ENCODE data around the gene EFHD2. TPM values are rescaled to one million over a fixed set of nuclear protein-coding genes. Genes with fewer than 3 reads are reported as not detected.
A peak's percentile ranks its signal among the peaks of the same experiment; 100 is the strongest.
"Not testable (repeated sequence)": the region's sequence is repeated elsewhere in the genome, so short reads cannot be mapped to it uniquely, and the experiment has no call there.

EFHD2 gene
- total RNA-seq, 1 donor from 2014 or later: 26.0 TPM

DNA sequence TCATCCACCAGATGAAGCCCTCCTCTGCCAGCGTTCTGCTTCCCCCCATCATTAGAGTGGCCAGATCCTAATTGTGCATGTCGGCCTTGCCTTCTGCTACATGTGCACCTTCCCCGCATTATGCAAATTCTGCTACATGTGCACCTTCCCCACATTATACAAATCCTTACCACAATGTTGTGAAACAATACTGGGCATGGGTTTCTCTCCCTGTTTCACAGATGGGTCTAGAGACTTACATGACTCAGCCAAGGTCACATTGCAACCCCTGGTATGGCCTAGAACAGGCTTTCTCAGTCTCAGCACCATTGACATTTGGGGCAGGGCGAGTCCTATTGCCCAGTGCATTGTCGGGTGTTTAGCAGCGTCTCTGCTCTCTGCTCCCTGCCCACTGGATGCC, 45.8 kb downstream of the EFHD2 start:
- Histone ChIP-seq H3K4me2 (ENCODE audit: low read length) (no peak overlapping the region), H2AFZ (ENCODE audit: low read depth, low read length) (no peak overlapping the region), H3K9me3 (ENCODE audit: insufficient read depth, low read depth, low read length) (no peaks in the 10 kb centered on the region), H3K9ac (ENCODE audit: low read length) (no peak overlapping the region), H3K4me3 (ENCODE audit: insufficient read depth, low read depth, low read length) (no peak overlapping the region), H3K36me3 (ENCODE audit: insufficient read depth, low read length) (no peaks in the 10 kb centered on the region), H3K79me2 (ENCODE audit: insufficient read depth, low read length) (no peaks in the 10 kb centered on the region), H3K27ac (ENCODE audit: low read depth, low read length) (no peak overlapping the region), H3K27me3 (ENCODE audit: insufficient read depth, low read length) (no peaks in the 10 kb centered on the region), H4K20me1 (ENCODE audit: insufficient read depth, low read length) (no peaks in the 10 kb centered on the region), H3K4me1 (ENCODE audit: insufficient read depth, low read length) (peaks cover 11% of the 10 kb centered on the region)
- peaks cover 6% of the 10 kb centered on the region for H3K9me3 Mint-ChIP-seq (ENCODE audit: unreplicated experiment)
- peak overlapping the region; percentile 42 for H3K4me3 Mint-ChIP-seq (ENCODE audit: unreplicated experiment)
- H3K4me1 Mint-ChIP-seq (ENCODE audit: low read depth, unreplicated experiment): peaks cover 7% of the 10 kb centered on the region
- DNase-seq (ENCODE audit: low read depth): no peak
- no peaks in the 10 kb centered on the region for H3K36me3 Mint-ChIP-seq (ENCODE audit: low read depth, unreplicated experiment)
- TF ChIP-seq EZH2 (IDR thresholded peaks at IDR 0.05; ENCODE audit: insufficient read depth, low read length): no peak
- no peak overlapping the region for H3K27ac Mint-ChIP-seq (ENCODE audit: unreplicated experiment)
- FAIRE-seq: no peak
- peaks cover 1% of the 10 kb centered on the region for H3K27me3 Mint-ChIP-seq (ENCODE audit: low read depth, unreplicated experiment)

DNA sequence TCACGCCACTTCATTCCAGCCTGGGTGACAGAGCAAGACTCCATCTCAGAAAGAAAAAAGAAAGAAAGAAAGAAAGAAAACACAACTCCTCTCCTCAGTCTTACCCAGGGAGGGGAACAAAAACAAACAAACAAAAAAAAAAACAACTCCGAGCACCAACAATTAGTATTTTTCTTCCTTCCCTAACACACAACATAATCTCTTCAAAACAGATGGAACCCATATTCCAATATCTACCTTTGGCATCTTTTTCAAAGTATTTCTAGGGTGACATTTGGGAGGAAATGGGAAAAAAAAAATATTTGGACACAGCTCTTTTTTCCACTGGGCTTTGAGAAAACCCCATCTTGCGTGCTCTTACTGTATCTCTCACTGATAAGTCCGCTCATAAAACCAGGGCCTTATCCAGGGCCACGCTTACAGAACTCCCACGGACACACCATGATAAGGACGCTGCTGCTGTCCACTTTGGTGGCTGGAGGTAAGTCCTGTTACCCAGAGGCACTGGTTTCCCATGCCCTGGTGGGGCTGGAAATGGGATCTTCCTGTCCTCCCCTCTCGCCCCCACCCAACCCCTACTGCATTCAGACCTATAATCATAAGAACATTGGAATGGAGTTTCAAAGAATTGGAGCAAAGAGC, 46.7 kb downstream of the EFHD2 start, which contains the start of gene CELA2A:
Gene CELA2A (plus strand): TSS at position 420 of the 642 bp plus-strand sequence. CDS start 22 bp downstream, at position 442.
- Histone ChIP-seq H3K27me3 (ENCODE audit: insufficient read depth, low read length) (no peaks in the 10 kb centered on the region), H3K4me3 (ENCODE audit: insufficient read depth, low read depth, low read length) (no peak within 1 kb of the TSS), H3K9ac (ENCODE audit: low read length) (no peak within 1 kb of the TSS), H3K4me2 (ENCODE audit: low read length) (no peak within 1 kb of the TSS), H3K36me3 (ENCODE audit: insufficient read depth, low read length) (no peaks in the 10 kb centered on the region), H3K4me1 (ENCODE audit: insufficient read depth, low read length) (peaks cover 11% of the 10 kb centered on the region), H2AFZ (ENCODE audit: low read depth, low read length) (no peak within 1 kb of the TSS), H3K27ac (ENCODE audit: low read depth, low read length) (no peak within 1 kb of the TSS), H4K20me1 (ENCODE audit: insufficient read depth, low read length) (no peaks in the 10 kb centered on the region), H3K9me3 (ENCODE audit: insufficient read depth, low read depth, low read length) (no peaks in the 10 kb centered on the region), H3K79me2 (ENCODE audit: insufficient read depth, low read length) (no peaks in the 10 kb centered on the region)
- FAIRE-seq: no peak
- DNase-seq (ENCODE audit: low read depth): no peak
- no peaks in the 10 kb centered on the region for H3K36me3 Mint-ChIP-seq (ENCODE audit: low read depth, unreplicated experiment)
- peaks cover 7% of the 10 kb centered on the region for H3K4me1 Mint-ChIP-seq (ENCODE audit: low read depth, unreplicated experiment)
- TF ChIP-seq, protein P1, sequence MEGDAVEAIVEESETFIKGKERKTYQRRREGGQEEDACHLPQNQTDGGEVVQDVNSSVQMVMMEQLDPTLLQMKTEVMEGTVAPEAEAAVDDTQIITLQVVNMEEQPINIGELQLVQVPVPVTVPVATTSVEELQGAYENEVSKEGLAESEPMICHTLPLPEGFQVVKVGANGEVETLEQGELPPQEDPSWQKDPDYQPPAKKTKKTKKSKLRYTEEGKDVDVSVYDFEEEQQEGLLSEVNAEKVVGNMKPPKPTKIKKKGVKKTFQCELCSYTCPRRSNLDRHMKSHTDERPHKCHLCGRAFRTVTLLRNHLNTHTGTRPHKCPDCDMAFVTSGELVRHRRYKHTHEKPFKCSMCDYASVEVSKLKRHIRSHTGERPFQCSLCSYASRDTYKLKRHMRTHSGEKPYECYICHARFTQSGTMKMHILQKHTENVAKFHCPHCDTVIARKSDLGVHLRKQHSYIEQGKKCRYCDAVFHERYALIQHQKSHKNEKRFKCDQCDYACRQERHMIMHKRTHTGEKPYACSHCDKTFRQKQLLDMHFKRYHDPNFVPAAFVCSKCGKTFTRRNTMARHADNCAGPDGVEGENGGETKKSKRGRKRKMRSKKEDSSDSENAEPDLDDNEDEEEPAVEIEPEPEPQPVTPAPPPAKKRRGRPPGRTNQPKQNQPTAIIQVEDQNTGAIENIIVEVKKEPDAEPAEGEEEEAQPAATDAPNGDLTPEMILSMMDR (IDR thresholded peaks at IDR 0.05; ENCODE audit: insufficient read depth, low read depth, low read length): no peak
- no peak for TF ChIP-seq EZH2 (IDR thresholded peaks at IDR 0.05; ENCODE audit: insufficient read depth, low read length)
- H3K4me3 Mint-ChIP-seq (ENCODE audit: unreplicated experiment): peak within 1 kb of the TSS; percentile 42
- H3K27ac Mint-ChIP-seq (ENCODE audit: unreplicated experiment): no peak within 1 kb of the TSS
- H3K9me3 Mint-ChIP-seq (ENCODE audit: unreplicated experiment): no peaks in the 10 kb centered on the region
- H3K27me3 Mint-ChIP-seq (ENCODE audit: low read depth, unreplicated experiment): peaks cover 1% of the 10 kb centered on the region

DNA sequence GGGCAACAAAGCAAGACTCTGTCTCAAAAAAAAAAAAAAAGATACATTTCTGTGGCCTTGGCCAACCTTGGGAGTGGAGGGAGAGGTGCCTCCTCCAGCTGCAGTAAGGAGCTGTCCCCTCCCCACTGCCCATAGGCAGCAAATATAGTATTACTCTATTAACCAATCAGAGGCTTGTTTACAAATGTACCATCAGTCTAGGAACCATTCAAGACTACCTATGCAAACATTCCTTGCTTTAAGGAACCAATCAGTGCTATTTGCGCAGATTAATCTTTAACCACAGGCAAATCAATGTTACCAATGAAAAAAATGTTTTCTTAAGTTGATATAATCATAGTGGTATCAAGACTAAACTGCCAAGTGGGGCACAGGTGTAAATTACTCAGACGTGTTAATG, 47.9 kb downstream of the EFHD2 start:
- Histone ChIP-seq H3K4me1 (ENCODE audit: insufficient read depth, low read length) (peaks cover 11% of the 10 kb centered on the region), H3K4me2 (ENCODE audit: low read length) (no peak overlapping the region), H4K20me1 (ENCODE audit: insufficient read depth, low read length) (no peaks in the 10 kb centered on the region), H3K27me3 (ENCODE audit: insufficient read depth, low read length) (no peaks in the 10 kb centered on the region), H3K27ac (ENCODE audit: low read depth, low read length) (no peak overlapping the region), H2AFZ (ENCODE audit: low read depth, low read length) (no peak overlapping the region), H3K79me2 (ENCODE audit: insufficient read depth, low read length) (no peaks in the 10 kb centered on the region), H3K9ac (ENCODE audit: low read length) (no peak overlapping the region), H3K9me3 (ENCODE audit: insufficient read depth, low read depth, low read length) (no peaks in the 10 kb centered on the region), H3K36me3 (ENCODE audit: insufficient read depth, low read length) (no peaks in the 10 kb centered on the region), H3K4me3 (ENCODE audit: insufficient read depth, low read depth, low read length) (no peak overlapping the region)
- DNase-seq (ENCODE audit: low read depth) (no peak), FAIRE-seq (no peak)
- Mint-ChIP-seq H3K4me1 (ENCODE audit: low read depth, unreplicated experiment) (peaks cover 7% of the 10 kb centered on the region), H3K36me3 (ENCODE audit: low read depth, unreplicated experiment) (no peaks in the 10 kb centered on the region), H3K9me3 (ENCODE audit: unreplicated experiment) (no peaks in the 10 kb centered on the region), H3K4me3 (ENCODE audit: unreplicated experiment) (no peak overlapping the region), H3K27me3 (ENCODE audit: low read depth, unreplicated experiment) (peaks cover 1% of the 10 kb centered on the region), H3K27ac (ENCODE audit: unreplicated experiment) (no peak overlapping the region)
- no peak for TF ChIP-seq EZH2 (IDR thresholded peaks at IDR 0.05; ENCODE audit: insufficient read depth, low read length)
- TF ChIP-seq, protein P1 (IDR thresholded peaks at IDR 0.05; ENCODE audit: insufficient read depth, low read depth, low read length): no peak

DNA sequence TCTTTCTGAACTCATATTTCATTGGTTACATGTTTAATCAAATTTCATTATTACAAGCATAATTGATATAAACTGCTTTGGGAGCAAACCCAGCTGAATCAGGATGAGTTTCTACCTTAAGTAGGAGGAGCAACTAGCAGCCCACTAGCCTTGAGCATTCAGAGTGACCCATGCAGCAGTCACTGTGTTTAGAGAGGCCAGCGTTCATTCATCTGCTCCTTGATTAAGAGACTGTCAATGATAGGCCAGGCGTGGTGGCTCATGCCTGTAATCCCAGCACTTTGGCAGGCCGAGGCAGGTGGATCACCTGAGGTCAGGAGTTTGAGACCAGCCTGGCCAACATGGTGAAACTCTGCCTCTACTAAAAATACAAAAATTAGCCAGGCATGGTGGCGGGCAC, 48.7 kb downstream of the EFHD2 start:
- not testable (repeated sequence) for H3K4me2 ChIP-seq (ENCODE audit: low read length); H3K27me3 Mint-ChIP-seq (ENCODE audit: low read depth, unreplicated experiment); H3K4me3 Mint-ChIP-seq (ENCODE audit: unreplicated experiment); FAIRE-seq; H3K4me1 Mint-ChIP-seq (ENCODE audit: low read depth, unreplicated experiment); H3K79me2 ChIP-seq (ENCODE audit: insufficient read depth, low read length); H3K27me3 ChIP-seq (ENCODE audit: insufficient read depth, low read length); DNase-seq (ENCODE audit: low read depth); H3K36me3 Mint-ChIP-seq (ENCODE audit: low read depth, unreplicated experiment); H3K27ac Mint-ChIP-seq (ENCODE audit: unreplicated experiment); H3K27ac ChIP-seq (ENCODE audit: low read depth, low read length); H3K9me3 ChIP-seq (ENCODE audit: insufficient read depth, low read depth, low read length); H3K9me3 Mint-ChIP-seq (ENCODE audit: unreplicated experiment); H3K36me3 ChIP-seq (ENCODE audit: insufficient read depth, low read length); H2AFZ ChIP-seq (ENCODE audit: low read depth, low read length); H3K4me3 ChIP-seq (ENCODE audit: insufficient read depth, low read depth, low read length); H4K20me1 ChIP-seq (ENCODE audit: insufficient read depth, low read length); H3K9ac ChIP-seq (ENCODE audit: low read length)
- H3K4me1 ChIP-seq (ENCODE audit: insufficient read depth, low read length): peaks cover 11% of the 10 kb centered on the region
